Measurements from ENCODE around the gene EEPD1. TPM values are rescaled to one million over a fixed set of nuclear protein-coding genes. Genes with fewer than 3 reads are reported as not detected.

Gene EEPD1
- total RNA-seq, 1 donor from 2014 or later: 5.4 TPM

DNA sequence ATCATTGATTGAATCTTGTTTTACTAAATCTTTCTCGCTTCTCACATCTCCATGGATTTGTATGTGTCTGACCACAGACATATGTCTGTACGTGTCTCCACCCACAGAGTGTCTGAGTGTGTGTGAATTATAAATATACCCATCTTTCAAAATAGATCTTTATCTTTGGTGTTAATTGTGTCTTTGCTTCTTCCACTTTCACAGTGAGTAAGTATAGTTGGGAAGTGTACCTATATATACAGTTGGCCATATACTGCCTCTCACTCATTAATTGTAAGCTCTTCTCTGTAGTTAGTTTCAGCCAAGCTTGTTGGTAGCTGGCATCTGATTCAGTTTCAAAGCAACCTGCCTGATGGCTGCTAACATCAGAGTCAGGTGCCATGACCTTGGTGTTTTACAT is 18.4 kb downstream of the EEPD1 start:
- Histone ChIP-seq H2AFZ (ENCODE audit: low read depth, low read length) (no peak overlapping the region), H3K9ac (ENCODE audit: low read length) (no peak overlapping the region), H3K4me1 (ENCODE audit: insufficient read depth, low read length) (no peaks in the 10 kb centered on the region), H3K4me3 (ENCODE audit: insufficient read depth, low read depth, low read length) (no peak overlapping the region), H3K36me3 (ENCODE audit: insufficient read depth, low read length) (no peaks in the 10 kb centered on the region), H3K27me3 (ENCODE audit: insufficient read depth, low read length) (no peaks in the 10 kb centered on the region), H3K27ac (ENCODE audit: low read depth, low read length) (no peak overlapping the region), H3K79me2 (ENCODE audit: insufficient read depth, low read length) (no peaks in the 10 kb centered on the region), H3K9me3 (ENCODE audit: insufficient read depth, low read depth, low read length) (no peaks in the 10 kb centered on the region), H3K4me2 (ENCODE audit: low read length) (no peak overlapping the region), H4K20me1 (ENCODE audit: insufficient read depth, low read length) (no peaks in the 10 kb centered on the region)
- FAIRE-seq (no peak), DNase-seq (ENCODE audit: low read depth) (no peak)
- TF ChIP-seq, protein P1, sequence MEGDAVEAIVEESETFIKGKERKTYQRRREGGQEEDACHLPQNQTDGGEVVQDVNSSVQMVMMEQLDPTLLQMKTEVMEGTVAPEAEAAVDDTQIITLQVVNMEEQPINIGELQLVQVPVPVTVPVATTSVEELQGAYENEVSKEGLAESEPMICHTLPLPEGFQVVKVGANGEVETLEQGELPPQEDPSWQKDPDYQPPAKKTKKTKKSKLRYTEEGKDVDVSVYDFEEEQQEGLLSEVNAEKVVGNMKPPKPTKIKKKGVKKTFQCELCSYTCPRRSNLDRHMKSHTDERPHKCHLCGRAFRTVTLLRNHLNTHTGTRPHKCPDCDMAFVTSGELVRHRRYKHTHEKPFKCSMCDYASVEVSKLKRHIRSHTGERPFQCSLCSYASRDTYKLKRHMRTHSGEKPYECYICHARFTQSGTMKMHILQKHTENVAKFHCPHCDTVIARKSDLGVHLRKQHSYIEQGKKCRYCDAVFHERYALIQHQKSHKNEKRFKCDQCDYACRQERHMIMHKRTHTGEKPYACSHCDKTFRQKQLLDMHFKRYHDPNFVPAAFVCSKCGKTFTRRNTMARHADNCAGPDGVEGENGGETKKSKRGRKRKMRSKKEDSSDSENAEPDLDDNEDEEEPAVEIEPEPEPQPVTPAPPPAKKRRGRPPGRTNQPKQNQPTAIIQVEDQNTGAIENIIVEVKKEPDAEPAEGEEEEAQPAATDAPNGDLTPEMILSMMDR (IDR thresholded peaks at IDR 0.05; ENCODE audit: insufficient read depth, low read depth, low read length): no peak
- TF ChIP-seq EZH2 (IDR thresholded peaks at IDR 0.05; ENCODE audit: insufficient read depth, low read length): no peak
- Mint-ChIP-seq H3K27ac (ENCODE audit: unreplicated experiment) (no peak overlapping the region), H3K4me3 (ENCODE audit: unreplicated experiment) (no peak overlapping the region), H3K27me3 (ENCODE audit: low read depth, unreplicated experiment) (no peaks in the 10 kb centered on the region), H3K9me3 (ENCODE audit: unreplicated experiment) (no peaks in the 10 kb centered on the region), H3K4me1 (ENCODE audit: low read depth, unreplicated experiment) (peaks cover 7% of the 10 kb centered on the region), H3K36me3 (ENCODE audit: low read depth, unreplicated experiment) (no peaks in the 10 kb centered on the region)

DNA sequence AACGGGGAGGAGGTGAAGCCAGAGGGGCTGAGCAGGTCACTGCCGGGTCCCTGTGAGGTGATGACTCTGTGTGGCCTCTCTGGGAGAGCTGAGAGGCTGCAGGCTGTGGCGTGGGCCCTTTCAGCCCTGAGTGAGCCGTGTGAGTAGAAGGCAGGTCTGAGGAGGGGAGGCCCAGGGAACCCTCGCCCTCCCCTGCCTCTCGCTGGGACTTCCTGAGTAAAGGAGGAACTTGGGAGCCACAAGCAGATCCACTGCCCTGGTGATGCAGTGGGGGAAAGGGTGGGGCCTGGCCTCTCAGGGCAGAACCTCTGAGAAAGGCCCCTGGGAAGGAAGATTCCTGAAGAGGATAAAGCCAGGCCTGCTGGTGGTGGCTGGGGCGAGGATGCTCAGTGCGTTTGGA is 22.8 kb downstream of the EEPD1 start:
- H3K27me3 ChIP-seq (ENCODE audit: insufficient read depth, low read length): no peaks in the 10 kb centered on the region
- no peak overlapping the region for H3K27ac Mint-ChIP-seq (ENCODE audit: unreplicated experiment)
- H3K4me3 ChIP-seq (ENCODE audit: insufficient read depth, low read depth, low read length): no peak overlapping the region
- peaks cover 3% of the 10 kb centered on the region for H4K20me1 ChIP-seq (ENCODE audit: insufficient read depth, low read length)
- H3K4me1 ChIP-seq (ENCODE audit: insufficient read depth, low read length): no peaks in the 10 kb centered on the region
- H3K9ac ChIP-seq (ENCODE audit: low read length): no peak overlapping the region
- H3K9me3 Mint-ChIP-seq (ENCODE audit: unreplicated experiment): no peaks in the 10 kb centered on the region
- H3K9me3 ChIP-seq (ENCODE audit: insufficient read depth, low read depth, low read length): no peaks in the 10 kb centered on the region
- DNase-seq (ENCODE audit: low read depth) (no peak), FAIRE-seq (no peak)
- no peak overlapping the region for H3K4me3 Mint-ChIP-seq (ENCODE audit: unreplicated experiment)
- no peak overlapping the region for H3K4me2 ChIP-seq (ENCODE audit: low read length)
- TF ChIP-seq, protein P1 (IDR thresholded peaks at IDR 0.05; ENCODE audit: insufficient read depth, low read depth, low read length): no peak
- TF ChIP-seq EZH2 (IDR thresholded peaks at IDR 0.05; ENCODE audit: insufficient read depth, low read length): no peak
- peaks cover 6% of the 10 kb centered on the region for H3K36me3 Mint-ChIP-seq (ENCODE audit: low read depth, unreplicated experiment)
- no peaks in the 10 kb centered on the region for H3K79me2 ChIP-seq (ENCODE audit: insufficient read depth, low read length)
- no peaks in the 10 kb centered on the region for H3K36me3 ChIP-seq (ENCODE audit: insufficient read depth, low read length)
- H3K4me1 Mint-ChIP-seq (ENCODE audit: low read depth, unreplicated experiment): peaks cover 12% of the 10 kb centered on the region
- H2AFZ ChIP-seq (ENCODE audit: low read depth, low read length): no peak overlapping the region
- no peaks in the 10 kb centered on the region for H3K27me3 Mint-ChIP-seq (ENCODE audit: low read depth, unreplicated experiment)
- H3K27ac ChIP-seq (ENCODE audit: low read depth, low read length): no peak overlapping the region

DNA sequence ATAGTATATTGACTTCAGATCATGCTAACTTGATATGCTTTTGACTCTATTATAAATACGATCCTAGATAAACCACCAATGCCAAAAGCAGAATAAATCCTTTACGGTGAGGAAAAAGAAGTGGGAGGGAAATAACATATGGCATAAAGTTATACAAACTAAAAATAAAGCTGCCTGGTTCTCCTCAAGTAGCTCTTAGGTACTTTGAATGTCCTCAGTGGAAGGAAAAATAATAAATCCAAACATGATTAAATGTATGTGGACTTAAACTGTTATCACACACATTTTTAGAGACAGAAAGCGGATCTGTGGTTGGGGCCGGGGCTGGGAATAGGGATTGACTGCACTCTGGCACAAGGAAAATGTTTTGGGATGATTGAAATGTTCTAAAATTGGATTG is 23.6 kb downstream of the EEPD1 start:
- Histone ChIP-seq H2AFZ (ENCODE audit: low read depth, low read length) (no peak overlapping the region), H3K4me3 (ENCODE audit: insufficient read depth, low read depth, low read length) (no peak overlapping the region), H3K36me3 (ENCODE audit: insufficient read depth, low read length) (no peaks in the 10 kb centered on the region), H3K9ac (ENCODE audit: low read length) (no peak overlapping the region), H3K4me2 (ENCODE audit: low read length) (no peak overlapping the region), H3K27me3 (ENCODE audit: insufficient read depth, low read length) (no peaks in the 10 kb centered on the region), H3K4me1 (ENCODE audit: insufficient read depth, low read length) (no peaks in the 10 kb centered on the region), H3K79me2 (ENCODE audit: insufficient read depth, low read length) (no peaks in the 10 kb centered on the region), H3K27ac (ENCODE audit: low read depth, low read length) (no peak overlapping the region), H3K9me3 (ENCODE audit: insufficient read depth, low read depth, low read length) (no peaks in the 10 kb centered on the region), H4K20me1 (ENCODE audit: insufficient read depth, low read length) (peaks cover 3% of the 10 kb centered on the region)
- H3K9me3 Mint-ChIP-seq (ENCODE audit: unreplicated experiment): no peaks in the 10 kb centered on the region
- H3K27me3 Mint-ChIP-seq (ENCODE audit: low read depth, unreplicated experiment): no peaks in the 10 kb centered on the region
- no peak for TF ChIP-seq EZH2 (IDR thresholded peaks at IDR 0.05; ENCODE audit: insufficient read depth, low read length)
- TF ChIP-seq, protein P1 (IDR thresholded peaks at IDR 0.05; ENCODE audit: insufficient read depth, low read depth, low read length): no peak
- peaks cover 6% of the 10 kb centered on the region for H3K36me3 Mint-ChIP-seq (ENCODE audit: low read depth, unreplicated experiment)
- FAIRE-seq (no peak), DNase-seq (ENCODE audit: low read depth) (no peak)
- no peak overlapping the region for H3K27ac Mint-ChIP-seq (ENCODE audit: unreplicated experiment)
- H3K4me3 Mint-ChIP-seq (ENCODE audit: unreplicated experiment): no peak overlapping the region
- H3K4me1 Mint-ChIP-seq (ENCODE audit: low read depth, unreplicated experiment): peaks cover 6% of the 10 kb centered on the region

Data from astrocyte (in vitro differentiated cells and primary cell).